IPS-NIHi11 (cell line): ENCODE measurements around the gene DENND1C.

Experiments used
- DNase-seq: peaks from one replicate; pipeline ENCODE4 v3.0.0; 2012; ENCODE audit warnings: mixed read lengths, low spot score

The DENND1C gene

DNA sequence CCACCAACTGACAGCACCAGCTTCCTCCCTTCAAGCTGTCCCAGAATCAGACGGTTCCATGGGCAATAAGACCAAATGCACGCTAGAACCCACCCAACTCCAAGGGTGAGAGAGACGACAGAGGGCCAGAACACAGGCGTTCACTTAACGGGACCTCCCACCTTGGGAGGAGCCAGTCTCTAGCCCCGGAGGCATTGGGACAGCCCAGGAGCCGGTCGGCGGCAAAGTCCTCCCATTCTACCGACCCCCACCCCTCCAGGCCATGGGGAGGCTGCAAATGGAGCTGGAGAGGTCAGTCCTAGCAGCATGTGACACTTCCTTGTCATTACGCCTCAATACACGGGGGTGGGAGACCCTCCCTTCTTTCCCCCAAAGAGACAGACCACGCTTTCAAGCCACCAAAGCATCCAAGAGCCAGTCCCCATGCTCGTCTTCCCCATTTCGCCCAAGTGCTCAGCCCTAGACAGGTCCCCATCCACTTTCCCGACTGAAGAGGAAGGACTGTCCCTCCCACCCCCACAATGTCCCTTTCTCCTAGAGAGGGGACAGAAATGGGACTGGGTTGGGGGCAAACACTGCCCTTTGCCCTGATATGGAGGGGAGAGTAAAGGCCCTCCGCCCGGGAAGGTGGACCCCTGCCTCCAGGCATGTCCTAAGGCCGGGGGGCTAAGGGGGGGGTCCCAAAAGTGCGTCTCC, 57.9 kb downstream of the DENND1C start:
- DNase-seq: peak; percentile 71

DNA sequence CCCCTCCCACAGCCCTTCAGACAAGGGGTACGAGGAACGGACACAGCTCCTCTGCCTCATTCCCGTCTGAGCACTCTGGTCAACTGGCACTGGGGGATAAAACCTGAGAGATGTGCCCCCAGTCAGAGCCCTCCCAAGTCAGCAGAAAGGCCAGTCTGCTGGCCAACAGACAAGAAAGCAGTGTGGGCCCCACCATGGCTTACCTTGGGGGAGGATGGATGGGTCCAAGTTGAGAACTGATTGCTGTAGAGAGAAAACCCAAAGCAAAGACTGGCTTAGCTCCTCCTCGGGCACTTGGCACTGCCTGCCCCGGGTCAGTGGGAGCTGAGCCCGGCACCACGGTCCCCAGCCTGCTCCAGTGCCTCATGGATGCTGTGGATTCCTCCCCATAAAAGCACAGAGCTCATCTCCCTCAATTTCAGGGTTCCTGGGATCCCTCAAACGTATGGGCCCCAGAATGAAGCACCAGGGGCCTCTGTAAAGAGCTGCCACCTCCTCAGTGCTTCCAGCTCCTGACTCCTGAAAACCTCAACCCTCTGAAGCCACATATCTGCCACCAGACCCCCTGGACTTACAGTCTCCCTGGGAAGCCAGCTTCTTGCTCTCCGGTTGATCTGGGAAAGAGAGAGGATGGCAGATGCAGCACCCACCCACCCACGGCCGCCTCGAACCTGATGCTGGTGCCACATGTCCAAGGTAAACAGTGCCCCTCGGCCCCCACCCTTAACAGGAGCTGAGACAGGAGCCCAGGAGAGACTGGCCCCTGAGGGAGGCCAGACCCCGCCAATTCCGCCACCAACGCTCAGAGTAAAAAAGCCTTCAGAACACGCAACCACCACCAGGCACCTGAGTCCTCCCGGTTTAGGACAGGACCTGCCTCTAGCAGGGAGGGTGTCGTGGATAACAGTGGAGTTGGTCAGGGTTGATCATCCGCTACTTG, 60.2 kb downstream of the DENND1C start:
- DNase-seq: no peak

DNA sequence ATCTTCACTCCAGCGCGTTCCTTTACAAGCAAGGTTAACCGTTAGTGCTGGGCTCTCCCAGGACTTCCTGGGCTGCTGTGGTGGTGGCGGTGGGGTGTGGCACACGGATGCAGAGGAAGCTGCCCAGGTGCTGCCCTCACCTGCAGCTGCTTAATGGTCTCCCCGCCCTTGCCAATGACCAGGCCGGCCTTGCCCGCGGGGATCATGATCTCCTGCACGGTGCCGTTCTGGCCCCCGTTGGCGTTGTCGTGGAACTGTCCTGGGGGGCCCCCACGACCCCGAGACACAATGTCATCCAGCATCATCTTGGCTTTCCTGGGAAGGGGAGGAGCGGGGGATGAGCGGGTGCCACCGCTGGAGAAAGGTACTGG, 63.0 kb downstream of the DENND1C start:
- DNase-seq: no peak

DNA sequence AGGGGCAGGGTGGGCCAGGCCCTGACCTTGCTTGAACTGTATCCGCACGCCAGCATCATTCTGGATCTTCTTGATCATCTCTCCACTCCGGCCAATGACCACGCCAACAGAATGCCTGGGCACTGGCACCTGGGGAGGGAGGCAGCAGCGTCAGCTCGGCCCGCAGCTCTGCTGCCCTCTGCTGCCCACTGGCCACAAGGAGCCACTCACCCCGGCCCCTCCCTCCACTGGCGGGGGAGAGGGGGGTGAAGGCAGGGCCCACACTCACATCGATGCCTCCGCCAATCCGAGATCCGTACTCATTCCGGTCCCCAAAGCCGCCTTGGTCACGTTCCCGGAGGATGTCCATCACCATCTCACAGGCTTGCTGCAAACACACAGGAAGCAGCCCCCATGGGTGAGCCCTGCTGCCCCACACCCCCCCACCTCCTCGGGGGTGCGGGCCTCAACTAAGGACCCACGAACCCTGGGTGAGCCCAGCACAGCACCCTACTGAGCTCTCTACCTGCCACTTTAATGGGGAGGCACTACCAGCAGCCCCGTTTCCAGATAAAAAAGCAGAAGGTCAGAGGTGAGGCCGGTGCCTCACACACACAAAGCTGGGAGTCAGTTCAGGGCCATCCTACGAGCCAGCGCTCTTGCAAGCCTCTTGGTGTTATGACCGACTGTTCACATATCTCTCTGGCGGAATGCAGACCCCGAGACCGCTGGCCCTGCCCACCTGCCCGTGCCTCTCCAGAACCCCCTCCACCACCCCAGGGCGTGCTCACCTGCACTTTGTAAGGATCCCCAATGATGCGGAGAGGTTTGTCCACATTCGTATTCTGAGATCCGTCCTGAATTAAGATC, 63.6 kb downstream of the DENND1C start:
- peak; percentile 75 for DNase-seq
